Spinal cord (tissue), 10 donors: Measurements from ENCODE around the gene UMAD1. TPM values are rescaled to one million over a fixed set of nuclear protein-coding genes. Genes with fewer than 3 reads are reported as not detected.
A peak's percentile ranks its signal among the peaks of the same experiment; 100 is the strongest.
"Not testable (repeated sequence)": the region's sequence is repeated elsewhere in the genome, so short reads cannot be mapped to it uniquely, and the experiment has no call there.

ENCODE experiments used
- DNase-seq, 6 donors: peaks; one replicate each; pipeline versions ENCODE4 v3.0.0 to v3.0.0-alpha.2; 2013 to 2015; ENCODE audit warnings: low spot score in 6 of 6, low read depth in 4 of 6
- H3K27ac ChIP-seq: one replicate; pipeline ENCODE4 v1.5.1; 2013; ENCODE audit warnings: low read depth, low read length, control low read depth
- H3K27me3 ChIP-seq: one replicate; pipeline ENCODE4 v1.6.1; 2013; ENCODE audit warnings: low read length; ENCODE audit not compliant: control insufficient read depth, insufficient read depth
- H3K36me3 ChIP-seq: one replicate; pipeline ENCODE4 v1.6.1; 2013; ENCODE audit warnings: low read length; ENCODE audit not compliant: control insufficient read depth, insufficient read depth
- H3K4me1 ChIP-seq: one replicate; pipeline ENCODE4 v1.6.1; 2013; ENCODE audit warnings: low read length; ENCODE audit not compliant: control insufficient read depth, insufficient read depth
- H3K4me3 ChIP-seq: one replicate; pipeline ENCODE4 v1.5.1; 2013; ENCODE audit warnings: low read depth, low read length, control low read depth
- H3K9me3 ChIP-seq: one replicate; pipeline ENCODE4 v1.6.1; 2013; ENCODE audit warnings: low read length; ENCODE audit not compliant: control insufficient read depth, insufficient read depth
- WGBS: methylation state at CpG from one replicate; pipeline ENCODE4 v1.1.5; 2013; ENCODE audit warnings: missing lambda C conversion rate; ENCODE audit not compliant: insufficient coverage; 5-methylcytosine and 5-hydroxymethylcytosine counted together
- polyA plus RNA-seq, 2 donors: library from polyadenylated mRNA; unstranded; fragments of 120-200 nt; gene quantifications; one replicate each; pipeline ENCODE4 v1.2.1, GENCODE V29; 2013; ENCODE audit not compliant: insufficient read length in 2 of 2
- total RNA-seq, 2 donors: library from RNA; depleted of rRNA in 1 of 2; stranded (reverse); fragments of 120-200 nt in 1 of 2; fragments of >200 nt in 1 of 2; gene quantifications; one replicate each; pipeline versions ENCODE4 v1.2.3 to v1.2.4, GENCODE V29; 2013 to 2014
- donor health status: healthy.

The UMAD1 gene
- total and polyA plus RNA-seq, 4 donors = 12.9 to 18.1 (median 14.7) TPM

GRCh38 chr7:7812112-7812511, 171.6 kb downstream of the UMAD1 start:
- no peaks in the 10 kb centered on the region for H3K9me3 ChIP-seq
- peak in 2 of 6 donors; percentile 45 to 59 for DNase-seq
- H3K27ac ChIP-seq = no peak overlapping the region
- H3K4me1 ChIP-seq = no peaks in the 10 kb centered on the region
- H3K27me3 ChIP-seq = no peaks in the 10 kb centered on the region
- no peak overlapping the region for H3K4me3 ChIP-seq
- H3K36me3 ChIP-seq = no peaks in the 10 kb centered on the region
- WGBS = no CpG with 5 or more reads among the region's 1 CpG

GRCh38 chr7:7815395-7815794, 174.8 kb downstream of the UMAD1 start:
- DNase-seq = no peak
- Histone ChIP-seq H3K27me3 (no peaks in the 10 kb centered on the region), H3K27ac (no peak overlapping the region), H3K4me1 (no peaks in the 10 kb centered on the region), H3K36me3 (no peaks in the 10 kb centered on the region), H3K9me3 (no peaks in the 10 kb centered on the region), H3K4me3 (no peak overlapping the region)
- WGBS = 100% methylated on average over 1 of the region's 1 CpG

GRCh38 chr7:7816084-7816483, 175.5 kb downstream of the UMAD1 start:
- 71% methylated on average over 4 of the region's 7 CpGs for WGBS

GRCh38 chr7:7816816-7817536, 176.4 kb downstream of the UMAD1 start:
- no peak for DNase-seq
- Histone ChIP-seq H3K4me1 (no peaks in the 10 kb centered on the region), H3K27me3 (no peaks in the 10 kb centered on the region), H3K36me3 (no peaks in the 10 kb centered on the region), H3K4me3 (no peak overlapping the region), H3K9me3 (no peaks in the 10 kb centered on the region), H3K27ac (no peak overlapping the region)
- WGBS = 50% methylated on average over 2 of the region's 7 CpGs

More at GRCh38 chr7:7816084-7816483, 175.5 kb downstream of the UMAD1 start:
- Histone ChIP-seq H3K4me3 (no peak overlapping the region), H3K4me1 (no peaks in the 10 kb centered on the region), H3K27ac (no peak overlapping the region), H3K9me3 (no peaks in the 10 kb centered on the region), H3K27me3 (no peaks in the 10 kb centered on the region), H3K36me3 (no peaks in the 10 kb centered on the region)
- no peak for DNase-seq

GRCh38 chr7:7817748-7818147, 177.2 kb downstream of the UMAD1 start:
- Histone ChIP-seq H3K27me3 (no peaks in the 10 kb centered on the region), H3K4me1 (no peaks in the 10 kb centered on the region), H3K27ac (no peak overlapping the region), H3K4me3 (no peak overlapping the region), H3K9me3 (no peaks in the 10 kb centered on the region), H3K36me3 (no peaks in the 10 kb centered on the region)
- WGBS = 88% methylated on average over 1 of the region's 2 CpGs
- no peak for DNase-seq

- H3K9me3 ChIP-seq, H3K4me3 ChIP-seq, H3K27me3 ChIP-seq, H3K36me3 ChIP-seq, H3K27ac ChIP-seq, H3K4me1 ChIP-seq, DNase-seq: not testable (repeated sequence)
- no CpG with 5 or more reads among the region's 2 CpGs for WGBS
Measured at GRCh38 chr7:7818179-7818578, 177.6 kb downstream of the UMAD1 start.

- no peaks in the 10 kb centered on the region for H3K4me1 ChIP-seq
- no peak for DNase-seq
- no peaks in the 10 kb centered on the region for H3K36me3 ChIP-seq
- H3K27ac ChIP-seq = no peak overlapping the region
- 67% methylated on average over 4 of the region's 6 CpGs for WGBS
- H3K27me3 ChIP-seq = no peaks in the 10 kb centered on the region
- no peaks in the 10 kb centered on the region for H3K9me3 ChIP-seq
- H3K4me3 ChIP-seq = no peak overlapping the region
Measured at GRCh38 chr7:7819442-7820247, 179.1 kb downstream of the UMAD1 start.

- no CpG with 5 or more reads among the region's 1 CpG for WGBS
Measured at GRCh38 chr7:7820409-7820808, 179.9 kb downstream of the UMAD1 start.

GRCh38 chr7:7820939-7821338, 180.4 kb downstream of the UMAD1 start:
- Histone ChIP-seq H3K27ac (no peak overlapping the region), H3K4me3 (no peak overlapping the region), H3K4me1 (no peaks in the 10 kb centered on the region), H3K27me3 (no peaks in the 10 kb centered on the region), H3K9me3 (no peaks in the 10 kb centered on the region), H3K36me3 (no peaks in the 10 kb centered on the region)
- no CpG with 5 or more reads among the region's 3 CpGs for WGBS
- DNase-seq = peak in 2 of 6 donors; percentile 11 to 22

More at GRCh38 chr7:7820409-7820808, 179.9 kb downstream of the UMAD1 start:
- no peak overlapping the region for H3K27ac ChIP-seq
- H3K27me3 ChIP-seq = no peaks in the 10 kb centered on the region
- no peaks in the 10 kb centered on the region for H3K36me3 ChIP-seq
- H3K4me3 ChIP-seq = no peak overlapping the region
- no peaks in the 10 kb centered on the region for H3K9me3 ChIP-seq
- no peaks in the 10 kb centered on the region for H3K4me1 ChIP-seq
- DNase-seq = no peak
